Right lobe of liver (tissue), 6 donors: ENCODE results near the gene HEY2. TPM values are rescaled to one million over a fixed set of nuclear protein-coding genes. Genes with fewer than 3 reads are reported as not detected.
A peak's percentile ranks its signal among the peaks of the same experiment; 100 is the strongest.

Source experiments
- ATAC-seq, 4 donors: fragments of 200-7000 bp; cut with Tn5 transposase; one replicate each; pipeline ENCODE4 v1.9.1; 2020; ENCODE audit warnings: mild to moderate bottlenecking in 4 of 4, moderate library complexity in 4 of 4
- DNase-seq, 3 donors: peaks; one replicate each; pipeline ENCODE4 v3.0.0-alpha.2; 2020
- H3K27ac ChIP-seq, 3 donors: fragments of 200-600 bp; one replicate each; pipeline ENCODE4 v1.8.0; 2022
- H3K27me3 ChIP-seq, 2 donors: fragments of 200-600 bp; one replicate each; pipeline ENCODE4 v1.8.0; 2022
- H3K36me3 ChIP-seq, 4 donors: fragments of 200-600 bp; sonication (generic) in 1 of 4; one replicate each; pipeline versions ENCODE4 v1.5.1 to v1.8.0; 2017 to 2022; ENCODE audit warnings: control low read depth in 1 of 4
- H3K4me1 ChIP-seq, 4 donors: fragments of 200-600 bp; sonication (generic) in 1 of 4; one replicate each; pipeline versions ENCODE4 v1.5.1 to v1.8.0; 2017 to 2022; ENCODE audit warnings: control low read depth in 1 of 4
- H3K4me3 ChIP-seq, 3 donors: fragments of 200-600 bp; one replicate each; pipeline ENCODE4 v1.8.0; 2022
- H3K9me3 ChIP-seq, 4 donors: fragments of 200-600 bp; sonication (generic) in 1 of 4; one replicate each; pipeline versions ENCODE4 v1.5.1 to v1.8.0; 2017 to 2022; ENCODE audit warnings: control low read depth in 1 of 4
- CTCF ChIP-seq, 4 donors: fragments of 200-600 bp in 3 of 4; fragments of 450-650 bp in 1 of 4; IDR thresholded peaks; one replicate each; pipeline versions ENCODE4 v1.5.1 to v1.8.0; 2016 to 2022; ENCODE audit warnings: antibody characterized with exemption in 4 of 4, mild to moderate bottlenecking in 2 of 4
- POLR2A ChIP-seq: fragments of 450-650 bp; IDR thresholded peaks from one replicate; pipeline ENCODE4 v1.6.1; 2017; ENCODE audit warnings: antibody characterized with exemption, mild to moderate bottlenecking
- WGBS: methylation state at CpG from one replicate; pipeline ENCODE4 v1.1.6; 2018; ENCODE audit warnings: low coverage, low lambda C conversion rate; ENCODE audit not compliant: insufficient coverage; ENCODE audit errors: missing lambda C conversion rate; 5-methylcytosine and 5-hydroxymethylcytosine counted together
- intact Hi-C, 2 donors: fragments of 100-400 bp; cut with DNase I; formaldehyde crosslinking; loops; one replicate each; pipeline versions ENCODE4 v1.11.2 to v1.14.1; 2022
- total RNA-seq, 6 experiments: library from RNA; depleted of rRNA in 2 of 6; stranded (reverse); fragments of >200 nt in 2 of 6; fragmentation: NEBNext Ultra II Directional in 3 of 6; extraction: Animal tissue kit (Norgen Biotek cat#: 25700) in 3 of 6; gene quantifications; one replicate each; pipeline versions ENCODE4 v1.1.0 to v1.2.4, GENCODE V29; 2016 to 2023
- donor health status: DM: no; HTN: yes; CAD: no.
- donor health status: DM: no; HTN: no; CAD: no.
- donor health status: DM: no; HTN: no; CAD: no.
- donor health status: DM: no; HTN: yes; CAD: no.
- donor health status: DM: no; HTN: yes; CAD: no.

The HEY2 gene
- total RNA-seq, 6 experiments from 2014 or later, result 0.74 to 2.6 (median 1.6) TPM

- WGBS, result 2% methylated on average over 28 of the region's 28 CpGs
- H3K36me3 ChIP-seq, result no peaks in the 10 kb centered on the region
- H3K27ac ChIP-seq, result peak overlapping the region; percentile 80 to 88 (median 84)
- no peaks in the 10 kb centered on the region for H3K27me3 ChIP-seq
- DNase-seq (peak; percentile 58 to 71 (median 66)), ATAC-seq (peak; percentile 84 to 90 (median 88))
- intact Hi-C loops, result no loop called here
- peak overlapping the region; percentile 42 to 60 (median 55) for H3K4me3 ChIP-seq
- peaks cover 0 to 9% (median 0%) of the 10 kb centered on the region in 4 donors for H3K4me1 ChIP-seq
- no peaks in the 10 kb centered on the region for H3K9me3 ChIP-seq
- TF ChIP-seq CTCF (IDR thresholded peaks at IDR 0.05), result no peak
- TF ChIP-seq POLR2A, result peak; percentile 58
These were observed 31.3 kb downstream of the HEY2 start for GRCh38 chr6:125780540-125781313.

- ATAC-seq (peak in 3 of 4 donors; percentile 9 to 37 (median 30)), DNase-seq (no peak)
- H3K4me1 ChIP-seq, result peaks cover 0 to 9% (median 0%) of the 10 kb centered on the region in 4 donors
- intact Hi-C loops, result no loop called here
- no peaks in the 10 kb centered on the region for H3K36me3 ChIP-seq
- no peaks in the 10 kb centered on the region for H3K27me3 ChIP-seq
- peak overlapping the region; percentile 80 to 88 (median 84) for H3K27ac ChIP-seq
- H3K4me3 ChIP-seq, result peak overlapping the region; percentile 42 to 60 (median 55)
- H3K9me3 ChIP-seq, result no peaks in the 10 kb centered on the region
- WGBS, result 0% methylated on average over 3 of the region's 3 CpGs
- no peak for TF ChIP-seq POLR2A
- TF ChIP-seq CTCF (IDR thresholded peaks at IDR 0.05), result peak in 1 of 4 donors; percentile 25
These were observed 32.0 kb downstream of the HEY2 start for GRCh38 chr6:125781314-125781868.

GRCh38 chr6:125784365-125784764 lies 34.9 kb downstream of the HEY2 start:
- intact Hi-C loops, result no loop called here
- 74% methylated on average over 2 of the region's 2 CpGs for WGBS
- H3K27ac ChIP-seq, result no peak overlapping the region

GRCh38 chr6:125787791-125788190 lies 38.4 kb downstream of the HEY2 start:
- no peak for DNase-seq
- no peak for ATAC-seq
- Histone ChIP-seq H3K9me3 (no peaks in the 10 kb centered on the region), H3K27me3 (no peaks in the 10 kb centered on the region), H3K27ac (no peak overlapping the region), H3K4me1 (peaks cover 0 to 18% (median 3%) of the 10 kb centered on the region in 4 donors), H3K36me3 (no peaks in the 10 kb centered on the region), H3K4me3 (no peak overlapping the region)
- intact Hi-C loops, result no loop called here
- 43% methylated on average over 2 of the region's 2 CpGs for WGBS
- TF ChIP-seq POLR2A (no peak), CTCF (IDR thresholded peaks at IDR 0.05) (peak in 3 of 4 donors; percentile 12 to 22 (median 18))

More at GRCh38 chr6:125784365-125784764, 34.9 kb downstream of the HEY2 start:
- Histone ChIP-seq H3K4me1 (peaks cover 0 to 9% (median under 1%) of the 10 kb centered on the region in 4 donors), H3K27me3 (no peaks in the 10 kb centered on the region), H3K9me3 (no peaks in the 10 kb centered on the region), H3K36me3 (no peaks in the 10 kb centered on the region), H3K4me3 (no peak overlapping the region)
- DNase-seq (no peak), ATAC-seq (no peak)
- TF ChIP-seq CTCF (IDR thresholded peaks at IDR 0.05), result no peak
- TF ChIP-seq POLR2A, result no peak
